ENCODE results near the gene MUC20.
"Not testable (repeated sequence)": the region's sequence is repeated elsewhere in the genome, so short reads cannot be mapped to it uniquely, and the experiment has no call there.

- TF ChIP-seq CTCF (IDR thresholded peaks at IDR 0.05; ENCODE audit: low read depth, low read length); MYC (IDR thresholded peaks at IDR 0.05; ENCODE audit: low read depth, low read length); POLR2A (IDR thresholded peaks at IDR 0.05; ENCODE audit: extremely low read depth, insufficient read length): not testable (repeated sequence)
- TF ChIP-seq, protein P1, sequence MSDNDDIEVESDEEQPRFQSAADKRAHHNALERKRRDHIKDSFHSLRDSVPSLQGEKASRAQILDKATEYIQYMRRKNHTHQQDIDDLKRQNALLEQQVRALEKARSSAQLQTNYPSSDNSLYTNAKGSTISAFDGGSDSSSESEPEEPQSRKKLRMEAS (IDR thresholded peaks at IDR 0.05; ENCODE audit: low read depth, low read length), result not testable (repeated sequence)
Measured at GRCh38 chr3:195710126-195710905, 10.5 kb upstream of the MUC20 start.

Measured in NB4 (cell line).